ENCODE results near the gene SEMA5A.
"Not testable (repeated sequence)": the region's sequence is repeated elsewhere in the genome, so short reads cannot be mapped to it uniquely, and the experiment has no call there.

Gene SEMA5A

GRCh38 chr5:9390113-9390512 is 155.8 kb downstream of the SEMA5A start:
- DNase-seq: no peak

GRCh38 chr5:9388941-9389674 is 156.8 kb downstream of the SEMA5A start:
- no peak for DNase-seq

DNA sequence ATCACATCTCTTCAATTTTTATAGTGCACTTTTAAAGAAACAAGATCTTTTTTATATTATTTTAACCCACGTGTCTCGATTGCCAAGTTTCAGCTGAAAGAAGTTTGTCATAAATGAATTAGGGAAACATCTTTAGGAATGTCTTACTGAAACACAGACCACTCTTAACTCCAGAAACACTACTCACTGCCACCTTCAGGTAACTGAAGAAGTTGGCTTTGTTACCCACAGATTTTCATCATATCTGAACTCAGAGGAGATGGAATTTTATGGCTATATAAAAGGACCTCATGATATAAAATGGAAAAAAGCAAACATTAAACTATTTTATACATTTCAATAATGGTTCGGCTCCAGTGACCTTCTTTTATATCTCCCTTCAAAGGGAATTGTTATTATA is 158.0 kb downstream of the SEMA5A start:
- no peak for DNase-seq

DNA sequence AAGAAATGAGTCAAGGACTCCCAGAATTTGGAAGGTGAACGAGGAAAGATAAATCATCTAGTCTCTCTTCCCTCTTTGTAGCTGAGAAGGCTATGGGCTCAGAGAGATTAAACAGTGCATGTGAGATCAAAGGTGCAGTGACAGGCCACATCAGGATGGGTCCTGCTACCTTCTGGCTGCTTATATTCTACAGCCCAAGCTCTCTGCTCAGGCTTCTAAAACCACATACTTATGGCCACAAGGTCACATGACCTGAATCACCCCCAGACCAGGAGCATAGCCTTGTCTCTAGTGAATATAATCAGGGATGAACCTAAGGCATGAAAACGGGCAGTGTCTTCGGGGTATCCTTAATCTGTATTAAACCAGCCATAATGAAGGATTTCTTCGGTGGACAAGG is 158.9 kb downstream of the SEMA5A start:
- no peak for DNase-seq

- DNase-seq: no peak
Measured at GRCh38 chr5:9382522-9382921, 163.4 kb downstream of the SEMA5A start.

DNA sequence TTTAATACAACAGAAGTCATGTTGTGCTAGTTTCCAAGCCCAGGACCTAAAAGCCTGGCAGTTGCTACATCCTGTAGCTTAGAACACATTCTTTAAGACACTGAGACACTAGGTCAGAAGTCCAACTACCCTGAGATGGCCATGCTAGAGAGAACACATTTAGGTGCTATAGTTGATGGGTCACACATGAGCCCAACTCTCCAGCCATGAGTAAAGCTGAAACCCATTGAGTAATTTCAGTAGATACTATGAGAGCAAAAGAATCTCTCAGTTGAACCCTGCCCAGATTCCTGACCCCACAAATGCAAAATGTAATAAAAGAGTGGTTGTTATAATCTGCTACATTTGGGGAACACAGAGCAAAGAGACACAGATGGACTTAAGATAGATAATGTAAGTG is 164.4 kb downstream of the SEMA5A start:
- no peak for DNase-seq

- DNase-seq: no peak
Measured at GRCh38 chr5:9380109-9380508, 165.8 kb downstream of the SEMA5A start.

DNA sequence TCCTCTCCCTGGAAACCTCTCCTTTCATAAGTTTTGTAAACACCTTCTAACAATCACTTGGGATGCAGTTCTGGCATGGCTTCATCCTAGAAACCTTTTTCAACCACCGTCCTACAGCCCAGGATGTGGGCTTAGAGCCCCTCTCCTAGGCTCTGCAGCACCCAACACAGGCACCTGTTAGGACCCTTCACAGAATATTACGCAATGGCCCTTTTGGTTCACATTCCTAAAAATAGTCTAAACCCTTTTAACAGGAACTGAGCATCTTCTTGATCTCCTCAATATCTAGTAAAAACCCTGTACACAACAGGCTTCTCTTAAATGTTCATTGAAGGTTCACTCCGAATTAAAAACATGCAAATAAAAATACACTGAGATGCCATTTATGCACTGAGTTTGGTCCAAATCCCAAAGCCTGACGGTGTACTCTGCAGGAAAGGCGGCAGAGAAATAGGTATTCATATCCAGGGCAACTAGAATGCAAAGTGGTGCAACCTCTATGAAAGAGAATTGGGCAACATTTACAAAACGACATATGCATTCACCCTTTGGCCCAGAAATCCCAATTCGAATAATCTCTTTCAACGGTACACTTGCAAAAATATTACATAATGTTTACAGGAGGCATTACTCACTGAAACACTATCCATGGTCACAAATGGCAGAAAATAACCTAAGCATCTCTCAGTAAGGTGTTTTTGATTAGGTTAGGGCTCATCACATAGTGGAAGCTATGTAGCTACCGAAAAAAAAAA is 169.3 kb downstream of the SEMA5A start:
- no peak for DNase-seq

DNA sequence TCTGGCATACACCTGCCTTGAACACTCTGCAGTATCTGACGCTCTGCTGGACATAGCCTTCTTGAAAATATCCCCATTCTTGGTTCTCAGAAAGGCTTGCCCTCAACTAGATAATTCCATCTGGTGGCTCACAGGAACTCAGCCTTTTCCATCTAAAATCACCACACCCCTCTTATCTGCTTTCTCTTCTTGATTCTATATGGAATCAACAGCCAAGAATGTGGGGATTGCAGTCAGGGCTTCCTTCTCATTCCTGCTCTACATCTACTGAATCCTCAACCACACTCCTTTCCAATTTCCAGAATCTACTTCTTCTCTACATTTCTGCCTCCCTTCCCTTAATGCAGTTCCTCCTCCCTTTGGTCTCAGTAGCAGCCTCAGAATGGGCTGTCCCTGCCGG is 170.1 kb downstream of the SEMA5A start:
- no peak for DNase-seq

GRCh38 chr5:9374025-9374424 is 171.8 kb downstream of the SEMA5A start:
- no peak for DNase-seq

DNA sequence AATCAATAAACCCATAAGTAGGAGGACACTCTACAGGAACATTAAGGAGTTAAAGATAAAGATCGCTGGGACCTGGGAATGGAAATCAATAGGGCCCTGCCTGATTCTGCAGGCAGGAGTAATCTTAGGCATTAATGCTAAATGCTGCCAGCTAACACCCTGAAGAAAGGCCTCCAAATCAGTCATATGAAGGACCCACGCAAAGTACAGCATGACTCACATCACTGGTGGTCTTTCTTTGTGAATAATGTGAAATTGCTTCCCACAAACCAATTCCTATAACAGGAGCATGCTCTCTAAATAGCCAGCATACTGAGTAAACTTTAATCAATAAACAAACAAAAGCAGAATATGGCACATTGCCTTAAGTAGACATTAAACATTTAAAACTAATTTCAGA is 172.3 kb downstream of the SEMA5A start:
- DNase-seq: no peak

GRCh38 chr5:9370256-9370655 is 175.6 kb downstream of the SEMA5A start:
- no peak for DNase-seq

GRCh38 chr5:9365512-9365911 is 180.4 kb downstream of the SEMA5A start:
- no peak for DNase-seq

- no peak for DNase-seq
Measured at GRCh38 chr5:9363449-9363848, 182.4 kb downstream of the SEMA5A start.

DNA sequence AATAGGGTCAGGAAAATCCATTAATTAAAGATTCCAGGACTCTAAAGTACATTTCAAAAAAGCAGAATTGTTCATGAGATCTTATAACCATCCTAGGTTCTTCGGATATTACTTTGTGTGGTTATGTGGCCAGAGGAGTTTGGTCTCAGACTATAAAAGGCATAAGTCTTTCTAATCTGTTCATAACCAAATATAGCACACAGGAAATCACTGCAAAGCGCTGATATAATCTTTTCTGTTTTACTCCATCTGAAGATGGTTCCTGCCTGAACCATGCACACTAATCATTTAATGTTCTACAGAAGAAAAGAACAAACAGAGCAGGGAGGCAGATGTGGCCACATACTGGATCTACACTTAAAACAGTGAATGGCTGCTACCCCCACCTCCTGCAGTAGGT is 182.8 kb downstream of the SEMA5A start:
- DNase-seq: no peak

GRCh38 chr5:9362600-9362999 is 183.3 kb downstream of the SEMA5A start:
- DNase-seq: no peak

- no peak for DNase-seq
Measured at GRCh38 chr5:9361835-9362234, 184.0 kb downstream of the SEMA5A start.

GRCh38 chr5:9358961-9359685 is 186.8 kb downstream of the SEMA5A start:
- DNase-seq: no peak

DNA sequence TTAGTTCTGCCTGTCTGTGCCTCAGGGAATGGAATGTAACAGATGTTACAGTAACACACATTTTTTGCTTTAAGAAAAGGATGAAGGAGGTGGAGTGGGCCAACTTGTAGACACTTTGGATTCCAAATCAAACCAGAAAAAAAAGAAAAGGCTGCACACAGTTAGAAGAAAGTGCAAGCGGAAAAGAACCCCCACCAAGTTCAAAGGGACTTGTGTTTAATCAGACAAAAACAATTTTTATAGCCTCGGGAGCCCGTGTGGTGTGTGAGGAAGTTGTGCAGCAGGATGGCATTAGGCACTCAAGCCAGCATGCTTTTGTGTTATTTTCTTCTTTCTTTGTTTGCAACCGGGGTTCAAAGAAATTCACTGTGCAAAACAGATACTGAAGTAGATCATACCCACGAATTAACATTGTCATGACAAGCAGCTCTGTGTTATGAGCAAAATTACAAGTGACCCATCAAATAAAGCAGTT is 189.5 kb downstream of the SEMA5A start:
- no peak for DNase-seq

DNA sequence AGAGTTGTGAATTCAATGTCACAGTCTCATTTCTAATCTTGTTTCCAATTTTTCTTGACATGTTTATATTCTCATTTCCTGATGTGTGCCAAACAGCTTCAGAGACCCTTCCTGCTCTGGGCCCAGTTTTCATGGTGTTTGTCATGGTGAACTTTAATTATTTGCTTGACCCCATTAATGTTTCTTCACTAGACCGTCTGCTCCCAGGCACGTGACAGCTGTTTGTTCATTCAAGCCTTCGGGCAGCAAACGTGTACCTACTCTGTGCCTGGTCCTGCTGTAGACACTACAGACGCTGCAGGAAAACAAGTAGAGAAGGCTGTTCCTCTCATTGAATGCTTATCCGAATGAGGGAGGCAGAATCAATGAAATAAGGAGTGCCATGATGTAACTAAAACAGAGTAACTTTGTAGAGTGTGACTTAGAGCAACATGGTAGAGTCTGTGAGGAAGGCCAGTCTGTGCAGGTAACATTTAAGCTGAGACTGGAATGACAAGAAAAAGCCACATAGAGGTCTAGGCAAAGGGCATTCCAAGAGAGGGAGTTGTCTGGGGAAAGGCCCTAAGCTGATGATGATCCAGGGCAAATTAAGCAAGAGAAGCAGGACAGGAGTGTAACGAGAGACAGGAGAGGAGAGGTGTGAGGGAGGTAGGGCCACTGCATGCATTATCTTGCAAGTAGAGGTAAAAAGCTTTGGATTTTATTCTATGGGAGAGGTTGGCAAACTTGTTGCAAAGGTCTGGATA is 191.4 kb downstream of the SEMA5A start:
- DNase-seq: no peak

- not testable (repeated sequence) for DNase-seq
Measured at GRCh38 chr5:9353048-9353447, 192.8 kb downstream of the SEMA5A start.

GRCh38 chr5:9351546-9351945 is 194.3 kb downstream of the SEMA5A start:
- DNase-seq: no peak

DNA sequence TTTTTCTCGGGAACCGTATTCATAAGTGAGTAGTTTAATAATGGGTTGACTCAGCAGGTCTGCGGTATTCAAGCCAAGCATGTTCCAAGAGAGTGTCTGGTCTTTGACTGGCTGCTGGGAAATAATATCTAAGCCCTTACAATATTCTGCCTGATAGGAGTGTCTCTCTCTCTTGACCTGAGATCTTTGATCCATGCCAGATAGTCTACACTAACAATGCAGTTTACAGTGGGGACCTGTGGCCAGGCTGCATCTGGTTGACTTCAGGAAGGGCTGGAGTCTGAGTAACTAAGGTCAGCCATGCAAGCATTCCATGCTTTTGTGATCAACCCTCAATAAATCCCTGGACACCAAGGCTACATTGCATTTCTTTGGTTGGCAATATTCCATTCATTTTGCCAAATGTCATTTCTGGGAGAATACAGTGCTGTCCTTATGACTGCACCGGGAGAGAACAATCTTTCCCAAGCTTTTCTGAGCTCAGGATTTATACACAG is 195.5 kb downstream of the SEMA5A start:
- DNase-seq: no peak
